ENCODE data around the gene NDUFB10. TPM values are rescaled to one million over a fixed set of nuclear protein-coding genes. Genes with fewer than 3 reads are reported as not detected.

Gene NDUFB10
- total RNA-seq, 2 donors from 2014 or later, result 57.7 to 58.1 TPM

GRCh38 chr16:1974157-1975070, 15.1 kb downstream of the NDUFB10 start:
- no peak overlapping the region for H3K27ac Mint-ChIP-seq
- H3K27me3 Mint-ChIP-seq, result no peaks in the 10 kb centered on the region
- H3K9me3 ChIP-seq (ENCODE audit: control insufficient read depth, low read length, poor library complexity, severe bottlenecking), result no peaks in the 10 kb centered on the region
- no peak for DNase-seq
- H3K4me3 Mint-ChIP-seq, result no peak overlapping the region
- H3K36me3 Mint-ChIP-seq (ENCODE audit: low read depth), result peaks cover 8% of the 10 kb centered on the region
- H3K4me1 Mint-ChIP-seq, result peaks cover 24% of the 10 kb centered on the region
- no peak for ATAC-seq

GRCh38 chr16:1975432-1976215, 16.3 kb downstream of the NDUFB10 start:
- ATAC-seq, result no peak
- H3K4me1 Mint-ChIP-seq, result peaks cover 21% of the 10 kb centered on the region
- H3K4me3 Mint-ChIP-seq, result no peak overlapping the region
- H3K27ac Mint-ChIP-seq, result no peak overlapping the region
- H3K9me3 ChIP-seq (ENCODE audit: control insufficient read depth, low read length, poor library complexity, severe bottlenecking), result no peaks in the 10 kb centered on the region
- peaks cover 2% of the 10 kb centered on the region for H3K27me3 Mint-ChIP-seq
- peaks cover 8% of the 10 kb centered on the region for H3K36me3 Mint-ChIP-seq (ENCODE audit: low read depth)
- DNase-seq, result no peak

DNA sequence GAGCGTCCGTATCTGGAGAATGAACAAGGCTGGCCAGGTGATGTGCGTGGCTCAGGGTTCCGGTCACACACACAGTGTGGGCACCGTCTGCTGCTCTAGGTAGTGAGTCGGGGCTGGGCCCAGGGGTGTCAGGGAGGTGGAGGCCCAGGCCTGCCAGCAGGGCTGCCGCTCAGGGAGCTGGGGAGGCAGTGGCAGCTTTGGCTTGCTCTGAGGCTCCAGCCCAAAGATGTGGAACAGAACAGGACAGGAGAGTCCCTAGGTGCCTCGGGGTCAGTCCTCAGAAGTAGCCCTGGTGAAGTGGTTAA, 16.8 kb downstream of the NDUFB10 start:
- no peak for DNase-seq
- Mint-ChIP-seq H3K27me3 (peaks cover 8% of the 10 kb centered on the region), H3K4me3 (no peak overlapping the region), H3K4me1 (peaks cover 18% of the 10 kb centered on the region), H3K27ac (no peak overlapping the region), H3K36me3 (ENCODE audit: low read depth) (peaks cover 8% of the 10 kb centered on the region)
- H3K9me3 ChIP-seq (ENCODE audit: control insufficient read depth, low read length, poor library complexity, severe bottlenecking), result no peaks in the 10 kb centered on the region
- no peak for ATAC-seq

GRCh38 chr16:1976951-1977874, 17.9 kb downstream of the NDUFB10 start:
- H3K4me3 Mint-ChIP-seq, result no peak overlapping the region
- no peaks in the 10 kb centered on the region for H3K9me3 ChIP-seq (ENCODE audit: control insufficient read depth, low read length, poor library complexity, severe bottlenecking)

DNA sequence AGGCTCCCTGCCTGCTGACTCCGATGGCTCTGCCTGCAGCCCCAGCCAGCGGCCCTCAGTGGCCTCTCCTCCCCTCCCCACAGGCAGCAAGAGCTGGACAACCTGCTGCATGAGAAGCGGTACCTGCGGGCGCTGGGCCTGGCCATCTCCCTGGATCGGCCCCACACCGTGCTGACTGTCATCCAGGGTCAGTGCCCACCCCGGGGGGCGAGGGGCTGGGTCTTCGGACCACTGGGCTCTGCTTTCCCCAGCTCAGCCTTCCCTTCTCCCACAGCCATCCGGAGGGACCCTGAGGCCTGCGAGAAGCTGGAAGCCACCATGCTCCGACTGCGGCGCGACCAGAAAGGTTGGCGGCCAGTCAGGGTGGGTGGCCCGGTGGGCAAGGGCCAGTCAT, 18.5 kb downstream of the NDUFB10 start:
- DNase-seq, result no peak
- Mint-ChIP-seq H3K27me3 (peaks cover 14% of the 10 kb centered on the region), H3K27ac (no peak overlapping the region), H3K4me3 (no peak overlapping the region), H3K36me3 (ENCODE audit: low read depth) (peaks cover 5% of the 10 kb centered on the region), H3K4me1 (peaks cover 6% of the 10 kb centered on the region)
- no peak for ATAC-seq
- no peaks in the 10 kb centered on the region for H3K9me3 ChIP-seq (ENCODE audit: control insufficient read depth, low read length, poor library complexity, severe bottlenecking)

More at GRCh38 chr16:1976951-1977874, 17.9 kb downstream of the NDUFB10 start:
- H3K36me3 Mint-ChIP-seq (ENCODE audit: low read depth), result peaks cover 5% of the 10 kb centered on the region
- no peak for ATAC-seq
- peaks cover 14% of the 10 kb centered on the region for H3K27me3 Mint-ChIP-seq
- no peak for DNase-seq
- no peak overlapping the region for H3K27ac Mint-ChIP-seq
- H3K4me1 Mint-ChIP-seq, result peaks cover 9% of the 10 kb centered on the region

DNA sequence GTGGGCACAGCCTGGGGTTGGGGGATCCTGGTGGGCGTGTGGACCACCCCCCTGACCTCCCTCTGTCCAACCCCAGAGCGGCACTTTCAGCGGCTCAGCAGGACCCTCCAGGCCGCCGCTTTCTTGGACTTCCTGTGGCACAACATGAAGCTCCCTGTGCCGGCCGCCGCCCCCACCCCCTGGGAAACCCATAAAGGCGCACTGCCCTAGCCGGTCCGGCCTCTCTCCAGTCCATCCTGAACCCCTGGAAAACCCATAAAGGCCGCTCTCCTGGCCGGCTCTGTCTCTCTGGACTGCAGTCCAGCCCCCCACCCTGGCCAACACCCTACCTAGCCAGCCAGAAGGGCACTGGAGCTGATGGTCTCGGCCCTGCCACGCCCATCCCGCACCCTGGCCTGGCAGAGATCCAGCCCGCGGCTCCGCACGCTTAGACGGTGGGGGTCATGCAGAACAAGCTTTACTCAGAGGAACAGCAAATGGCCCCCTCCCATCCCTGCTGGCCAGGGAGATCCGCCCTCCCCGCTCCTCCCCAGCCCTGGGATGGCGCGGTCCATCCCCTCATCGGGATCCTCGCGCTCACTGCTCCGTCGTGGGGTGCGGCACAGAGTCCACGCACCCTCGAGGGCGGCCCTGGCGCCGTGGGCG, 19.3 kb downstream of the NDUFB10 start:
- H3K4me3 Mint-ChIP-seq, result no peak overlapping the region
- DNase-seq (no peak), ATAC-seq (no peak)
- no peak overlapping the region for H3K27ac Mint-ChIP-seq
- peaks cover 18% of the 10 kb centered on the region for H3K27me3 Mint-ChIP-seq
- H3K9me3 ChIP-seq (ENCODE audit: control insufficient read depth, low read length, poor library complexity, severe bottlenecking), result no peaks in the 10 kb centered on the region
- peaks cover 5% of the 10 kb centered on the region for H3K36me3 Mint-ChIP-seq (ENCODE audit: low read depth)
- H3K4me1 Mint-ChIP-seq, result peaks cover 4% of the 10 kb centered on the region

DNA sequence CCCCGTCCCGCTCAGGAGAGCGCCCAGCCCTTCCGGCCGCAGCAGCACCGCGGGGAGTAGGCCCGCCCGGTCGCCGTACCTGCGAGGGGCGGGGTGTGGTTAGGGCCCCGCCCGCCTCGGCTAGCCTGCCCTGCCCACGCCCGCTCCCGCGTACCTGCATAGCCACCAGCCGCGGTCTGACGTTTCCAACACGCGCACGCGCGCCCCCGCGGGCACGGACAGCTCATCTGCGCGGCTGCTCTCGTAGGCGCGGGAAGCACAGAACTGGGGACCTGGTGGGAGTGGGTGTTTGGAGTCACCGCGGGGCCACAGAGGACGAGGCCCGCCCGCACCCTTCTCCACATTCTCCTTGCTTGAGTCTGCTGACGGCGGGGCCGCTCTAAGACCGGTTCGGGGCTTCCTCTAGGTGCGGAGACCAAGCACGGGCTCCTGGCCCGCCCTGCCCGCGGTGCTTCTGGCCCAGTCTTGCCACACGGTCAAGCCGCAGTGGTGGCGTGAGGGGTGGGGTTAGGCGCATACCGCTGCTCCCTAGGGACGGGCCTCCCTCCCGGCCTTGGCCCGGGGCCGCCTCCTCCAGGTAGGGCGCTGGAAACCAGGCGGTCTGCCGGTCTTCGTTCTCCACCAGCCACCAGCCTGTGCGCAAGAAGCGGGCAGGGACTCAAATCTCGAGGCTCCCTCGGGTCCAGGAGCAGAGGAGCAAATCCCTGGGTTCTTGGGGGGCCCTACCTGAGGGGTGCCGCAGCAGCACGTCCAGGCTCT, 20.1 kb downstream of the NDUFB10 start:
- no peaks in the 10 kb centered on the region for H3K9me3 ChIP-seq (ENCODE audit: control insufficient read depth, low read length, poor library complexity, severe bottlenecking)
- Mint-ChIP-seq H3K4me3 (peak overlapping the region; percentile 57), H3K27ac (no peak overlapping the region), H3K27me3 (peaks cover 18% of the 10 kb centered on the region), H3K4me1 (peaks cover 4% of the 10 kb centered on the region), H3K36me3 (ENCODE audit: low read depth) (peaks cover 5% of the 10 kb centered on the region)
- DNase-seq, result no peak
- ATAC-seq, result peak; percentile 41

GRCh38 chr16:1980030-1980769, 20.9 kb downstream of the NDUFB10 start:
- H3K4me1 Mint-ChIP-seq, result peaks cover 7% of the 10 kb centered on the region
- H3K27ac Mint-ChIP-seq, result no peak overlapping the region
- ATAC-seq (no peak), DNase-seq (no peak)
- no peak overlapping the region for H3K4me3 Mint-ChIP-seq
- peaks cover 5% of the 10 kb centered on the region for H3K36me3 Mint-ChIP-seq (ENCODE audit: low read depth)
- peaks cover 18% of the 10 kb centered on the region for H3K27me3 Mint-ChIP-seq
- H3K9me3 ChIP-seq (ENCODE audit: control insufficient read depth, low read length, poor library complexity, severe bottlenecking), result no peaks in the 10 kb centered on the region

DNA sequence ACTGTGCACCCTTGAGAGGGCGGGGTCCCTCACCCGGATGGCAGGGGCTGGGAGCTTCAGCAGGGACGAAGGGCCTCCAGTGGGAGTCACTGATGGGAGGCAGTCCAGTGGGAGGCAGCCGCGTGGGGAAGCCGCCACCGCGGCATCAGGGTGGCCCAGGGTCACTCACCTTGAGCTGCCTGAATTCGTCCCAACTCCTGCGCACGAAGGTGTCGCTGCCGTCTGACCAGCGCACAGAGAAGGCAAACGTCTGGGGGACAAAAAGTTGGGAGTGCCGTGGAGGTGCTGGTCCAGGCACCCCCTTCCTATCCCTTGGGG, 21.4 kb downstream of the NDUFB10 start:
- Mint-ChIP-seq H3K4me3 (no peak overlapping the region), H3K27me3 (peaks cover 18% of the 10 kb centered on the region), H3K4me1 (peaks cover 7% of the 10 kb centered on the region), H3K27ac (no peak overlapping the region), H3K36me3 (ENCODE audit: low read depth) (peaks cover 5% of the 10 kb centered on the region)
- ATAC-seq (no peak), DNase-seq (no peak)
- H3K9me3 ChIP-seq (ENCODE audit: control insufficient read depth, low read length, poor library complexity, severe bottlenecking), result no peaks in the 10 kb centered on the region

DNA sequence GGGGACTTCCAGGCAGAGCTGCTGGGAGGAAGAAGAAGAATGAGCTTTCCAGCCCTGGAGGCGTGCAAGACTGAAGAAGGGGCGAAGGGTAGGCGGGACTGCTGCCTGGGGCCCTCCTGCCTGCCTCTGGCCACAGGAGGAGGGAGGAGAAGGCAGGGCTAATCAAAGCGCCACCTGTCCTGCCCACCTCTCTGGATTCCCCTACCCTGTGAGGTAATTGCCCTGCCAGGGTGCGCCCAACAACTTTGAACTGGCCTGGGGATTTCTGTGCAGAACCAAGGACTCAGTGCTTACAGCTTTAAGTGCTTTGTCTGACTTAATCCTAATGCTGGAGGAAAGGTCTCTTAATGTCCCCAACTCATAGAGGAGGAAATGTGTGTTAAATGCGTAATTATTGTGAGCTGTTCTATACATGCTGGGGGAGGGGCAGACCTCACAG, 22.1 kb downstream of the NDUFB10 start, which contains the start of gene NOXO1:
Gene NOXO1, minus strand, starts transcription at position 72 of the 439 bp plus-strand sequence. CDS start 290 bp downstream, outside the sequence.
- ATAC-seq, result peak; percentile 21
- no peak within 1 kb of the TSS for H3K27ac Mint-ChIP-seq

DNA sequence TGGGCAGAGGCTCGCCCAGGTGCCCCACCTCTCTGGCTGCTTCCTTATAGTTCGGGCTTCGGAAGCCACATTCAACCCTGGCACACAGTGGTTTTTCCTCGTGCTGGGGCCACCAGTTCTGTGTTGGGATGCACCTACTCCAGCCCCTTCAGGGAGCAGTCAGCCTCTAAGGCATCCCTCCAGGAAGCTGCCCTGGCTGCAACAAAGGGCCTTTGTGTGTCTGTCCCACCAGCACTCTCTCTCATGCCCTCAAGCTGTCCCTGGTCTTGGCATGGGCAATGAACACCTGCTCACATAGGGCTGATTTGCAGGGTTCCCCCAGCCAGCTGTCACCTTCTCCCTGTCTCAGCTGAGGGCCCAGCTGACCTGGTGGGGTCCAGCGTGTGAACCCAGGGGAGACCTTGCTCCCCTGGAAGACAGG, 22.7 kb downstream of the NDUFB10 start:
- H3K36me3 Mint-ChIP-seq (ENCODE audit: low read depth), result no peaks in the 10 kb centered on the region

More for the DNA sequence above, 22.1 kb downstream of the NDUFB10 start, which contains the start of gene NOXO1:
- Mint-ChIP-seq H3K4me1 (peaks cover 7% of the 10 kb centered on the region), H3K4me3 (no peak within 1 kb of the TSS), H3K27me3 (peaks cover 18% of the 10 kb centered on the region), H3K36me3 (ENCODE audit: low read depth) (no peaks in the 10 kb centered on the region)
- DNase-seq, result no peak
- H3K9me3 ChIP-seq (ENCODE audit: control insufficient read depth, low read length, poor library complexity, severe bottlenecking), result no peaks in the 10 kb centered on the region

More for the DNA sequence above, 22.7 kb downstream of the NDUFB10 start:
- ATAC-seq, result no peak
- DNase-seq, result no peak
- H3K27ac Mint-ChIP-seq, result no peak overlapping the region
- H3K9me3 ChIP-seq (ENCODE audit: control insufficient read depth, low read length, poor library complexity, severe bottlenecking), result no peaks in the 10 kb centered on the region
- H3K4me3 Mint-ChIP-seq, result no peak overlapping the region
- H3K27me3 Mint-ChIP-seq, result peaks cover 18% of the 10 kb centered on the region
- H3K4me1 Mint-ChIP-seq, result peaks cover 12% of the 10 kb centered on the region

Data from T-helper 17 cell (primary cell).